ENCODE data around the gene DCBLD1. TPM values are rescaled to one million over a fixed set of nuclear protein-coding genes. Genes with fewer than 3 reads are reported as not detected.
"Not testable (repeated sequence)": the region's sequence is repeated elsewhere in the genome, so short reads cannot be mapped to it uniquely, and the experiment has no call there.

Gene DCBLD1
- total RNA-seq, 4 donors from 2014 or later: 6.5 to 36.9 (median 11.2) TPM

DNA sequence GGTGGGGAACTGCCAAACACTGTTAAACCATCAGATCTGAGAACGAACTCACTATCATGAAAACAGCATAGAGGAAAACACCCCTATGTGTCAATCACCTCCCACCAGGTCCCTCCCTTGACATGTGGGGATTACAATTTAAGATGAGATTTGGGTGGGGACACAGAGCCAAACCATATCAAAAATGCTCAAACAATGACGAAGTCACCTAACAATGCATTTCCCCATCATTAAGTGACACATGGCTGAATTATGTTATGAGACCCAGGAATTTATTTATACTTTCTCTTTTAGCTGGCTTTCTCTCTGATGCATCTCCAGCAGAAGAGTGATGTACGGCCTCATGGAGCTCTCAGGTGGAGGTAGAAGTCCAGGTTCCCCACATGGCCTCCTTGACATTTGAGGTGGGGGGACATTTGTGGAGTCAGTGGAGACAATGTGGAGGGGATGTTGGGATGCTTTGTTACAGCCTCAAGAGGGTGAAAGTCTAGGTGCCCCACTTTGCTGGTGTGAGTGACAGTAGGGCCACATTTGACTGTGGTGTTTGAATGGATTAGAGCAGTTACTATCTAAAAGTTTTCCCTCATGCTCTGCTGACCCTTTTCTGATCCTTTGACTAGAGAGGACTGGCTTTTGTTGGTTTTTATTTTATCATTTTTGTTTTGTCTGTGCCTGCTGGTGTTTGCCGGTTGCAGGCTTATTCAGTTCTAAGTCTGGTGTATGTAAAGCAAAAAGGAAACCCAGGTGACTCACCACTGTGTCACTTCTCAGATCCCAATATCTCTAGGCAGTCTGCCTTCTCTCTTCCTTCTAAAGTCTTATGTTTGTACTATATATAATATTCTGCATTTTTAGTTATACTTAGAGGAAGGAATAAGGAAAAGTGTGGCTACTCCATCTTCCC, 18.5 kb upstream of the DCBLD1 start:
- ATAC-seq (ENCODE audit: low FRiP score): no peak
- TF ChIP-seq, protein P1, sequence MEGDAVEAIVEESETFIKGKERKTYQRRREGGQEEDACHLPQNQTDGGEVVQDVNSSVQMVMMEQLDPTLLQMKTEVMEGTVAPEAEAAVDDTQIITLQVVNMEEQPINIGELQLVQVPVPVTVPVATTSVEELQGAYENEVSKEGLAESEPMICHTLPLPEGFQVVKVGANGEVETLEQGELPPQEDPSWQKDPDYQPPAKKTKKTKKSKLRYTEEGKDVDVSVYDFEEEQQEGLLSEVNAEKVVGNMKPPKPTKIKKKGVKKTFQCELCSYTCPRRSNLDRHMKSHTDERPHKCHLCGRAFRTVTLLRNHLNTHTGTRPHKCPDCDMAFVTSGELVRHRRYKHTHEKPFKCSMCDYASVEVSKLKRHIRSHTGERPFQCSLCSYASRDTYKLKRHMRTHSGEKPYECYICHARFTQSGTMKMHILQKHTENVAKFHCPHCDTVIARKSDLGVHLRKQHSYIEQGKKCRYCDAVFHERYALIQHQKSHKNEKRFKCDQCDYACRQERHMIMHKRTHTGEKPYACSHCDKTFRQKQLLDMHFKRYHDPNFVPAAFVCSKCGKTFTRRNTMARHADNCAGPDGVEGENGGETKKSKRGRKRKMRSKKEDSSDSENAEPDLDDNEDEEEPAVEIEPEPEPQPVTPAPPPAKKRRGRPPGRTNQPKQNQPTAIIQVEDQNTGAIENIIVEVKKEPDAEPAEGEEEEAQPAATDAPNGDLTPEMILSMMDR (IDR thresholded peaks at IDR 0.05): no peak
- no peak for DNase-seq (ENCODE audit: low spot score)

DNA sequence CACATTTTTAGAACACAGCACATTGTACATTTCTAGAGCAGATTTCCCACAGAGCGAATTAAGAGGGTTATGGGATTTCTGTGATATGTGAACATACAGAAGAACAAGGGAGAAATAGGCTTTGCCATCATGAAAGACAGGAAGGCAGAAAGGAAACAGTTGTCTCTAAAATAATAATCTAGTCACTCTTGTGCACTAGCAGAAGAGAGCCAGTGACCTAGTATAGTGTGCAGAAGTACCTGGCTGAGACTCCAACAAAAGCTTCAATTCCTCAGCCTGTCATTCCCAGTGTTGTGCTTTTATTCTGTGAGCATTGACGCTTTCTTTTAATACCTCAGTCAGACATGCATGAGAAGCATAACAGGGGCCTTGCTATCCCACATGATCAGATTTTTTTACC, 17.8 kb upstream of the DCBLD1 start:
- no peak for DNase-seq (ENCODE audit: low spot score)
- no peak for ATAC-seq (ENCODE audit: low FRiP score)
- TF ChIP-seq, protein P1 (IDR thresholded peaks at IDR 0.05): no peak

GRCh38 chr6:117465691-117466090, 16.8 kb upstream of the DCBLD1 start:
- TF ChIP-seq, protein P1 (IDR thresholded peaks at IDR 0.05): no peak
- ATAC-seq (ENCODE audit: low FRiP score) (no peak), DNase-seq (ENCODE audit: low spot score) (no peak)

GRCh38 chr6:117467876-117468275, 14.6 kb upstream of the DCBLD1 start:
- TF ChIP-seq, protein P1 (IDR thresholded peaks at IDR 0.05): no peak
- DNase-seq (ENCODE audit: low spot score) (no peak), ATAC-seq (ENCODE audit: low FRiP score) (no peak)

GRCh38 chr6:117468527-117468926, 13.9 kb upstream of the DCBLD1 start:
- not testable (repeated sequence) for DNase-seq (ENCODE audit: low spot score)

DNA sequence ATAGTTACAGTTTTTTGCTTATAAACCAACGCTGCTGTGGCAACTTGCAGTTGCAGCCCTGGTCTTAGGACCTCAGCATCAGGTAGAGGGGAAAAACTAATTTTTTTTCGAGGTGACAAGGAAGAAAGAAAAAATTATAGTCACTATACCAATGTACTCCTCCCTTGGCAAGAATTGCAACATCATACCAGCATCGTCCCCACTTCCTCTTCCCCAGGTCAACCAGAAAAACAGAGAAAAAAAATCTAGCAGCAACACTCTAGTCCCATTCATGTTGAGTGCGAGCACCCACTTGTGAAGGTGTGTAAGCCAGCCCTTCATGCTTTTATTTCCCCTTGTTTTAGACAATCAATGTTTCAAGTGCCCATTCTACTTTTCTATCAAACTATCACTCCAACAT, 13.1 kb upstream of the DCBLD1 start:
- ATAC-seq (ENCODE audit: low FRiP score) (no peak), DNase-seq (ENCODE audit: low spot score) (no peak)
- TF ChIP-seq, protein P1 (IDR thresholded peaks at IDR 0.05): no peak

More at GRCh38 chr6:117468527-117468926, 13.9 kb upstream of the DCBLD1 start:
- ATAC-seq (ENCODE audit: low FRiP score): not testable (repeated sequence)

DNA sequence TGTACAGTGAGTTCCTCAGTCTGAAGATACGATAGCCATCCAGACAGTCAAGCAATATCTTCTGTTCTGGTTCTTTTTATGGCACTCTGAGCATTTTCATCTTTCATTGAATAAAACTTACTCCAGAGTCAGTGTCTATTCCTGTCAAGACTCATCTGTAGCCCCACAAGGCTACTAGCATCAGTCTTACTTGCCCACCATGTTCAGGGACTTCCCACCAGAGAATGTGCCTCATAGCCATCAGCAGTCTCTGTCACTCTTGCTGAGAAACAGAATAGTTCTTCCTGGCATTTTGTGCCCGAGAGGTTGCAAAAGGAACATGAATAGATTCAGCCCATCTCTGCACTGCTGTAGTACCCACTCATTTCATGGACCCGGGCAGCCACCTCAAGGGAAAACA, 12.7 kb upstream of the DCBLD1 start:
- DNase-seq (ENCODE audit: low spot score): no peak
- TF ChIP-seq, protein P1 (IDR thresholded peaks at IDR 0.05): no peak
- no peak for ATAC-seq (ENCODE audit: low FRiP score)

All from omental fat pad (tissue), 4 donors.